Suprapubic skin (tissue), 4 donors: ENCODE data around the gene RPL37. TPM values are rescaled to one million over a fixed set of nuclear protein-coding genes. Genes with fewer than 3 reads are reported as not detected.
"Not testable (repeated sequence)": the region's sequence is repeated elsewhere in the genome, so short reads cannot be mapped to it uniquely, and the experiment has no call there.

Source experiments
- DNase-seq, 2 donors: peaks; one replicate each; pipeline ENCODE4 v3.0.0-alpha.2; 2019; ENCODE audit warnings: low spot score in 2 of 2
- H3K27ac ChIP-seq: fragments of 200-600 bp; sonication (generic); one replicate; pipeline ENCODE4 v1.5.1; 2019
- H3K27me3 ChIP-seq: fragments of 200-600 bp; sonication (generic); one replicate; pipeline ENCODE4 v1.5.1; 2019
- H3K36me3 ChIP-seq: fragments of 200-600 bp; sonication (generic); one replicate; pipeline ENCODE4 v1.5.1; 2019
- H3K4me1 ChIP-seq: fragments of 200-600 bp; sonication (generic); one replicate; pipeline ENCODE4 v1.5.1; 2019
- H3K4me3 ChIP-seq: fragments of 200-600 bp; sonication (generic); one replicate; pipeline ENCODE4 v1.5.1; 2019; ENCODE audit warnings: mild to moderate bottlenecking
- H3K9me3 ChIP-seq: fragments of 200-600 bp; sonication (generic); one replicate; pipeline ENCODE4 v1.5.1; 2019
- CTCF ChIP-seq, 2 donors: fragments of 200-600 bp in 1 of 2; fragments of 450-650 bp in 1 of 2; sonication (generic) in 1 of 2; IDR thresholded peaks; one replicate each; pipeline ENCODE4 v1.5.1; 2016 to 2019; ENCODE audit warnings: antibody characterized with exemption in 2 of 2, mild to moderate bottlenecking in 1 of 2, moderate library complexity in 1 of 2
- EP300 ChIP-seq: sonication (generic); formaldehyde crosslinking; IDR thresholded peaks from one replicate; pipeline ENCODE4 v1.6.1; 2017; ENCODE audit warnings: antibody characterized with exemption
- POLR2A ChIP-seq, 2 donors: fragments of 450-650 bp; IDR thresholded peaks; one replicate each; pipeline ENCODE4 v1.6.1; 2017; ENCODE audit warnings: antibody characterized with exemption in 2 of 2, mild to moderate bottlenecking in 2 of 2, moderate library complexity in 2 of 2
- POLR2AphosphoS5 ChIP-seq, 3 donors: sonication (generic); formaldehyde crosslinking; IDR thresholded peaks; one replicate each; pipeline ENCODE4 v1.6.1; 2017; ENCODE audit warnings: antibody characterized with exemption in 3 of 3
- WGBS: methylation state at CpG from one replicate; pipeline ENCODE4 v1.1.5; 2018; 5-methylcytosine and 5-hydroxymethylcytosine counted together
- total RNA-seq, 4 donors: library from RNA; depleted of rRNA; stranded (reverse); fragments of >200 nt; gene quantifications; one replicate each; pipeline ENCODE4 v1.1.0, GENCODE V29; 2016

RPL37 gene
- total RNA-seq, 4 donors from 2014 or later = 242 to 737 (median 403) TPM

- Histone ChIP-seq H3K4me1 (no peaks in the 10 kb centered on the region), H3K4me3 (no peak overlapping the region), H3K27ac (no peak overlapping the region), H3K27me3 (no peaks in the 10 kb centered on the region), H3K9me3 (no peaks in the 10 kb centered on the region), H3K36me3 (no peaks in the 10 kb centered on the region)
- 71% methylated on average over 3 of the region's 3 CpGs for WGBS
- TF ChIP-seq POLR2A (IDR thresholded peaks at IDR 0.05) (no peak), EP300 (no peak), POLR2AphosphoS5 (IDR thresholded peaks at IDR 0.05) (no peak), CTCF (IDR thresholded peaks at IDR 0.05) (no peak)
- DNase-seq = no peak
Measured at GRCh38 chr5:40875958-40876357, 40.9 kb upstream of the RPL37 start.

GRCh38 chr5:40873286-40873880 lies 38.4 kb upstream of the RPL37 start:
- H3K4me3 ChIP-seq = no peak overlapping the region
- no peak for DNase-seq
- WGBS = 89% methylated on average over 3 of the region's 3 CpGs

GRCh38 chr5:40872253-40872652 lies 37.2 kb upstream of the RPL37 start:
- H3K9me3 ChIP-seq, H3K36me3 ChIP-seq, H3K27ac ChIP-seq, DNase-seq, H3K4me3 ChIP-seq, H3K27me3 ChIP-seq, H3K4me1 ChIP-seq: not testable (repeated sequence)
- WGBS = 90% methylated on average over 8 of the region's 8 CpGs

More at GRCh38 chr5:40873286-40873880, 38.4 kb upstream of the RPL37 start:
- Histone ChIP-seq H3K27ac (no peak overlapping the region), H3K36me3 (no peaks in the 10 kb centered on the region), H3K9me3 (no peaks in the 10 kb centered on the region), H3K27me3 (no peaks in the 10 kb centered on the region), H3K4me1 (no peaks in the 10 kb centered on the region)
- TF ChIP-seq POLR2A (IDR thresholded peaks at IDR 0.05) (no peak), CTCF (IDR thresholded peaks at IDR 0.05) (no peak), POLR2AphosphoS5 (IDR thresholded peaks at IDR 0.05) (no peak), EP300 (no peak)

- no peak overlapping the region for H3K4me3 ChIP-seq
- 65% methylated on average over 4 of the region's 4 CpGs for WGBS
Measured at GRCh38 chr5:40871177-40871576, 36.2 kb upstream of the RPL37 start.

GRCh38 chr5:40869384-40869783 lies 34.4 kb upstream of the RPL37 start:
- no peaks in the 10 kb centered on the region for H3K4me1 ChIP-seq
- H3K4me3 ChIP-seq = no peak overlapping the region
- 91% methylated on average over 1 of the region's 1 CpG for WGBS
- no peak overlapping the region for H3K27ac ChIP-seq
- DNase-seq = no peak
- H3K9me3 ChIP-seq = no peaks in the 10 kb centered on the region
- H3K36me3 ChIP-seq = no peaks in the 10 kb centered on the region
- TF ChIP-seq EP300 (no peak), POLR2A (IDR thresholded peaks at IDR 0.05) (no peak), POLR2AphosphoS5 (IDR thresholded peaks at IDR 0.05) (no peak), CTCF (IDR thresholded peaks at IDR 0.05) (no peak)
- no peaks in the 10 kb centered on the region for H3K27me3 ChIP-seq

More at GRCh38 chr5:40871177-40871576, 36.2 kb upstream of the RPL37 start:
- Histone ChIP-seq H3K36me3 (no peaks in the 10 kb centered on the region), H3K27ac (no peak overlapping the region), H3K9me3 (no peaks in the 10 kb centered on the region), H3K27me3 (no peaks in the 10 kb centered on the region), H3K4me1 (no peaks in the 10 kb centered on the region)
- TF ChIP-seq POLR2AphosphoS5 (IDR thresholded peaks at IDR 0.05) (no peak), EP300 (no peak), CTCF (IDR thresholded peaks at IDR 0.05) (no peak), POLR2A (IDR thresholded peaks at IDR 0.05) (no peak)
- DNase-seq = no peak

- no peaks in the 10 kb centered on the region for H3K9me3 ChIP-seq
- TF ChIP-seq CTCF (IDR thresholded peaks at IDR 0.05) = no peak
- no peak for TF ChIP-seq EP300
- no peak for TF ChIP-seq POLR2A (IDR thresholded peaks at IDR 0.05)
- no peak for TF ChIP-seq POLR2AphosphoS5 (IDR thresholded peaks at IDR 0.05)
- H3K27ac ChIP-seq = no peak overlapping the region
- no peaks in the 10 kb centered on the region for H3K4me1 ChIP-seq
- no peaks in the 10 kb centered on the region for H3K36me3 ChIP-seq
- H3K27me3 ChIP-seq = no peaks in the 10 kb centered on the region
- WGBS = 74% methylated on average over 5 of the region's 5 CpGs
- H3K4me3 ChIP-seq = no peak overlapping the region
- DNase-seq = no peak
Measured at GRCh38 chr5:40866844-40867243, 31.8 kb upstream of the RPL37 start.

- not testable (repeated sequence) for DNase-seq, H3K27ac ChIP-seq, H3K4me1 ChIP-seq, H3K27me3 ChIP-seq, H3K4me3 ChIP-seq, H3K9me3 ChIP-seq, H3K36me3 ChIP-seq
- WGBS = 94% methylated on average over 5 of the region's 5 CpGs
Measured at GRCh38 chr5:40865004-40865403, 30.0 kb upstream of the RPL37 start.
